Esophagus squamous epithelium (tissue), 4 donors: ENCODE measurements around the gene CEP170B.

Source experiments
- CTCF ChIP-seq, 6 experiments: fragments of 450-650 bp in 4 of 6; fragments of 200-600 bp in 2 of 6; sonication (generic) in 2 of 6; IDR thresholded peaks; one replicate each; pipeline ENCODE4 v1.5.1; 2016 to 2019; ENCODE audit warnings: antibody characterized with exemption in 6 of 6, mild to moderate bottlenecking in 4 of 6, moderate library complexity in 4 of 6
- POLR2A ChIP-seq, 4 donors: fragments of 450-650 bp; IDR thresholded peaks; one replicate each; pipeline ENCODE4 v1.6.1; 2017; ENCODE audit warnings: antibody characterized with exemption in 4 of 4, mild to moderate bottlenecking in 4 of 4, moderate library complexity in 3 of 4

DNA sequence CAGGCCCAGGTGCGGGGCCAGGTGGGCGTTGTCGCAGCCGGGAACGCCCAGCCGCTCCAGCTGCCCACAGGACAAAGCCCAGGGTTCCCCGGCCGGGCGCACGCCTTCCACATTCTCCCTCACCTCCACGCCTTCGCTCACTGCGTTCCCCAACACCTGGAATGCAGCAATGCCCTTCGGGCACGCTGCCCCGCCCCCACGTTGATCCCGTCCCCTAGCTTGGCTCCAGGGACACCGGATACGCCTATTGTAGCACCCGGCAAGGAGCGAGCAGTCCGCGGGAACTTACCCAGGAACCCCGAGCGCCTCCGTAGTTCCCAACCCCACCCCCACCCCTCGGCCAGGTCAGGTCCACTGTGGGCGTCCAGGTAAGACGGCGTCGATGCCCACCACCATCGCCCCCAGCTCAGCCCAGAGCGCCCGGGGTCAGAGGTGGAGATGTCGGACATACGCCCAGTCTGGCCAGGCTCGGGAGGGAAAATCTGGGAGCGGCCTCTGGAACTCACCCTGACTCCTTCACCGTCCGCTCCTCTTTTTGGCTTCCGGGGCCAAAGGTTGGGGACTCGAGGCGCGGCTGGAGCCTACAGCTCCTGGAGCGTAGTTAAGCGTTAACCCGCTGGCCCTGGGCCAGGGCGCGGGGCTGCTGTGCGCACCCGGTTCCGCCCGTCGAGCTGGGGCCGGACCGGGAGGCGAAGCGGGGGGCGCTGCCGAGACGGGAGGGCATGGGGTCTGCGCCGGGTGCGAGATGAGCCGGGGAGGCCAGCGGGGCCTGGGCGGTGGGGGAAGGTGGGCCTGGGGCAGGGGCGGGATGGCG, 594 bp upstream of the CEP170B start:
- TF ChIP-seq POLR2A (IDR thresholded peaks at IDR 0.05) (no peak), CTCF (IDR thresholded peaks at IDR 0.05) (peak in 1 of 6 experiments; percentile 6)
